NCI-H2081 (cell line): ENCODE results near the gene ABHD17B.

Experiments
- DNase-seq, 2 experiments: peaks; one replicate each; lab custom pipeline; 2025; lab: John Stamatoyannopoulos, UW

ABHD17B gene

DNA sequence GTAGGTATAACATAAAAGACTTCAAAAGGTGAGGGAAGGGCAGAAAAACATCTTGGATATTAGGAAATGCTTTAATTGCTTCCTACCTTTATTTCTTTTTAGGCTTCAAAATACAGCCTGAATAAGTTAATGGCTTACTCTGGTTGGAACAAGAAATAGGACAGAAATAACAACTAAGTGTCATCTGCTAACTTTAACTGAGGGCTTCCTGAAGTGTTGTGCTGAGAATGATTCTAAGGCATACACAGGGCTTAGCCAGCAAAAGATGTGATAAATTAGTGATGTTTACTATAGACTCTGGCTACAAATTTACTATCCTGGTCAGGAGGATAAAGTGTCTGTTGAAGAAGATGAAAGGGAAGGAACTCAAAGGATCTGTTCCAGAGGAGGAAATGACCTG lies 34.2 kb downstream of the ABHD17B start:
- DNase-seq = no peak

- DNase-seq = no peak
Measured at GRCh38 chr9:71876106-71876505, 34.9 kb downstream of the ABHD17B start.

GRCh38 chr9:71875345-71875744 lies 35.6 kb downstream of the ABHD17B start:
- no peak for DNase-seq

DNA sequence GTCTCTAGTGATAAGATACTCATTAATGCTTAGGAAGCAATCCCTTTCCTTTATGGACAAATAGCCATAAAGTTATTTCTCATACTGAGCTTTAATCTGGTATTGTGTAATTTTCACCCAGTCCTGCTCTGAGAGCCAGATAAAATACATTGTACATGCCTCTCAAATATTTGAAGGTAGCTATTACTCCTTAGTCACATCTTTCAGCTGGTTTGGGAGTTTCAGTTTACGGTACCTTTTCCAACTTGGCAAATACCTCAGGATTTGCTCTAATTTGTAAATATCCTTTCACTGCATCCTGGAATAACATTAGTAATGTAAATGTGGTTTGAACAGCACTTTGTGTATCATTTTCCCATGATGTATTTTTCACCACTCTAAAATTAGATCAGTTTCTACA lies 47.4 kb downstream of the ABHD17B start:
- DNase-seq = no peak

DNA sequence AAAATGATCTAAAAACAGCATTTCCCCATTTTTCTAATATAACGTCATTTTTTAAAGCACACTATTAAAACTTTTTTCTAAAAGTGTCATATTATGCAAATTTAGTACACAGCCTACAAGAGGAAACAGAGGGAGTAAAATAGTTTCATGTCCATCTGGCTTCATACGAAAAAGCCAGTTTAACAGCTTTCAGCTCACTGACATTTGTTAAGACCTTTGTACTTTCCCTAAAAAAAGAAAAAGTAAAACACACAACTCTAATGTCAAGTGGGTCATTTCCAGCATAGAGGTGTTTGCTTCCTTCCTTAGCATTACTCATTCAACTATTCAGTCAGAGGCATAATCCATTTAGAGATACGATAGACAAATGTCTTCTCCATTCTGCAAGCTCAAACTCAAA lies 49.4 kb downstream of the ABHD17B start:
- no peak for DNase-seq

- DNase-seq = no peak
Measured at GRCh38 chr9:71859939-71860338, 51.1 kb downstream of the ABHD17B start.

GRCh38 chr9:71858812-71859211 lies 52.2 kb downstream of the ABHD17B start:
- no peak for DNase-seq

GRCh38 chr9:71858102-71858798 lies 52.7 kb downstream of the ABHD17B start:
- no peak for DNase-seq

DNA sequence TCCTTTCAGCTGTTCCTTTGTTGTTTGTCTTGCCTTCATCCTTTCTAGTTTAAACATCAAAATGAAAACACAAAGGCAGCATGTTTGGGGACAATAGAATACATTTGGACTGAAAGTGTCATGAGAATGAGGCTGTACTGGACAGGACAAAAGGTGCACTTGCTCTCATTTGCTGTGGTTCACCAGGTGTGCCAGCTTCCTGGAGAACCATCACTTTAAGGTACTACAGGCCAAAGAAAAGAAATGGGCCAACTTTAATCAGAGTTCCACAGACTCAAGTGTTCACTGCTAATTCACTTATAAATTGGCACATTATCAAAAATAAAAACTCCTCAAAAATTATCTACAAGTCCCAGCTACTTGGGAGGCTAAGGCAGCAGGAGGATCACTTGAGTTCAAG lies 53.8 kb downstream of the ABHD17B start:
- DNase-seq = no peak

DNA sequence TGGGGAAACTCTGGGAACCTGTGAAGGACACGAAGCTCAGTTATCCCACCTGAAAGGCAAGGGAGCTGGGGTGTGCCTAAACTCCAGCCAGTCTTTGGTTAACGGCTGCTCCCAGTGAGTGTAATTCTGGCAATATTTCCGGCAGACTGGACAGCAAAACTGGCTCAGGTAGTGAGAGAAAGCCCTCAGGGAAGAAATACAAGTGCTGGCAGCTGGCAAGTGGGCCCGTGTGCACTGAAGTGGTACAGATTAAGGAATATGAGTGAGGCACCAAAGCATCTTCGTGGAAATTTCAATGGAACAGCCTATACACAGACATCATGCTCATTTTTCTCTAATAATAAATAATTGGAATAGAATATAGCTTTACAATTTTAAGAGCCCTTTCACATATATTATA lies 56.2 kb downstream of the ABHD17B start:
- no peak for DNase-seq

DNA sequence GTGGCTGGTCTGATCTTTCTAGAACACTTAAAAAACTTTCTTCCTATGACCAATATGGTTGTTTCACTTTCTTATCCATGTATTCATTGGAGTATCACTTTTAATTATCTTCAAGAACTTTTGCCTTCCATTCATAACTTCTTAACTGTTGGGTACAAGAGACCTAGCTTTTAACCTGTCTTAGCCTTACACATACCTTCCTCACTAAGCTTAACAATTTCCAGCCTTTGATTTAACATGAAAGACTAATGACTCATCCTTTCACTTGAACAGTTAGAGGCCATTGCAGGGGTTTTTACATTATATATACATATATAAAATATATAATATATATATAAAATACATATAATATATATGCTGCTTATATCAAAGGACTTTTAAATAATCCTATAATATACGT lies 57.9 kb downstream of the ABHD17B start:
- no peak for DNase-seq

- no peak for DNase-seq
Measured at GRCh38 chr9:71850996-71851395, 60.0 kb downstream of the ABHD17B start.

DNA sequence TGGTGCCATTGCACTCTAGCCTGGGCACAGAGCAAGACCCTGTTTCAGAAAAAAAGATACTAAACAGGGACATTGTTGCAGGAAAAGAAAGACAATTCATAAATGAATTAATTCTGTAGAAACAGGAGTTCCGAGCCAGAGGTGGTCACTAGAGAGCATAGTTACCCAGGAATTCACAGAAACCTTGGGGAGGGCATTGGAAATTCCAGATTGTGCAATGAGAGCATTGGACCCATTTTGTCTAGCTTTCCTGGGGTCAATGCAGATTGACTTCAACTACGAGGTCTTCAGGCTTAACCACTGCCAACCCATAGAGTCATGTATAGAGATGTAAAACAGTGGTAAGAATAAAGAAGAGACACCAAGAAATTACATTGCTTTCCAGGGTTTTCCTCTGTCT lies 63.1 kb downstream of the ABHD17B start:
- DNase-seq = no peak

GRCh38 chr9:71844808-71845207 lies 66.2 kb downstream of the ABHD17B start:
- DNase-seq = no peak

- DNase-seq = no peak
Measured at GRCh38 chr9:71839668-71840067, 71.3 kb downstream of the ABHD17B start.

GRCh38 chr9:71835596-71835995 lies 75.4 kb downstream of the ABHD17B start:
- DNase-seq = no peak

GRCh38 chr9:71830929-71831328 lies 80.1 kb downstream of the ABHD17B start:
- DNase-seq = no peak

DNA sequence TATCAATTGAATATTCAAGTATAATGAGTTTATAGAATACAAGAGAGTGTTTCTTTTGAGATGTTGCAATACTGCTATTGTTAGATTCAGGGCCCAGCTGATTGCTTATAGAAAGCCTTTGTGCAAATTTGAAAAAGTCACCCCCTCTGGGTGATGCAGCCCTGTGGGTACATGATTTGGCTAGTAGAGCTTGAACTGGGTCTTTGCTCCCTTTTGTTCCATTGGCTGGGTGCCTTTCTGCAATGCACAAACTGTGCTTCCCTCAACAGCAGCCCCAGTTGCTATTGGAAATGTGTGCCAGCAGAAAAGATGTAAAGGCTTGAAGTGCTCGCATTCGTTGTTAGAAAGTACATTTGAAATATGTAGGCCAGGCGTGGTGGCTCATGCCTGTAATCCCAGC lies 80.8 kb downstream of the ABHD17B start:
- DNase-seq = no peak

- DNase-seq = no peak
Measured at GRCh38 chr9:71826279-71826678, 84.7 kb downstream of the ABHD17B start.

DNA sequence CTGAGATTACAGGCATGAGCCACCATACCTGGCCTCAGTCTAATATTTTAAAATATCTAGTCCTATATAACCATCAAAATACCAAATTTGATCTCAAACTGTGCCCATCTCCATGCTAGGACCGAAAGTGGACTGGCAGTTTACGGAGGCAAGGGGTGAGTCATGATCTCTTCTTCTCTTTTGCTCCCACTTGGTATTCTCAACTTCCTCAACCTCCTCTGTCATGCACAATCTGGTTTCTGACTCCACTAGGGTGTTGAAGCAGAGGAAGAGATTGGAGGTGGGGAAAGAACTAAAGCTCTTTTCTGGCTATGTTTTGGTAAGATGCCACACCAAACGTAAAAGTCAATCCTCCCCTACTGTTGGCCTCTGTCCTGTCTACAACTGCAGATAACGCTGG lies 86.7 kb downstream of the ABHD17B start:
- DNase-seq = no peak

- no peak for DNase-seq
Measured at GRCh38 chr9:71822935-71823334, 88.1 kb downstream of the ABHD17B start.

- no peak for DNase-seq
Measured at GRCh38 chr9:71822456-71822855, 88.5 kb downstream of the ABHD17B start.

GRCh38 chr9:71821405-71821804 lies 89.6 kb downstream of the ABHD17B start:
- no peak for DNase-seq

DNA sequence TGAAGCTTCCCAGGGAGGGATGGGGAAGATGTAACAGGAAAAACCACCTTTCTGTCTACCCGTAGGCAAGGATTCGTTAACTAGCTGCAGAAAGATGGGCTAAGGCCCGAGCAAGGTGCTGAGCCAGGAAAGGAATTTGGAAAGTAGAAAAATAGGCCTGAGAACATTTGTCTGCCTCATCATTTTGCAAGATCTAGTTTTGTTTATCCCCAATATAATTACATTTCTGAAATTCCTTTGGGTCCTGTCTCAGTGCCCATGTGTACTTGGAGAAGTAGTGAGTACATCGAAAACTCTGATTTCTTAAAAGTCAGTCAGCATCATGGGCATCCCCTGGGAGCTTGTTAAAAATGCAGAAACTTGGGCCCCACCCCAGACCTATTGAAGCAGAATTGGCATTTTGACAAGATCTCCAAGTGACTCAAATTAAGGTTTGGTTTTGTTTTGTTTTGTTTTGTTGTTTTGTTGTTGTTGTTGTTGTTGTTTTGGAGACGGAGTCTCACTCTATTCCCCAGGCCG lies 90.5 kb downstream of the ABHD17B start:
- no peak for DNase-seq
